ENCODE measurements around the gene SEC63. TPM values are rescaled to one million over a fixed set of nuclear protein-coding genes. Genes with fewer than 3 reads are reported as not detected.

Gene SEC63
- total RNA-seq, 1 experiment from 2014 or later, result 86.2 TPM

- Histone ChIP-seq H2BK15ac (ENCODE audit: low read depth, low read length) (no peak overlapping the region), H3K4me1 (ENCODE audit: insufficient read depth, low read length) (no peaks in the 10 kb centered on the region), H3K18ac (ENCODE audit: insufficient read length, low read depth, low read length) (no peak overlapping the region), H3K9ac (ENCODE audit: extremely low read depth, insufficient read length, low read length) (no peak overlapping the region), H2BK120ac (ENCODE audit: low read depth, low read length, poor library complexity, severe bottlenecking) (no peak overlapping the region), H4K20me1 (ENCODE audit: control insufficient read depth, insufficient read depth, insufficient read length) (no peaks in the 10 kb centered on the region), H3K27ac (ENCODE audit: insufficient read length, low read depth, low read length) (no peak overlapping the region), H2BK20ac (ENCODE audit: low read depth, low read length, poor library complexity, severe bottlenecking) (no peak overlapping the region), H4K5ac (ENCODE audit: insufficient read length, low read depth, low read length) (no peak overlapping the region), H2BK5ac (ENCODE audit: insufficient read length, low read length) (no peak overlapping the region), H3K79me1 (ENCODE audit: insufficient read depth, low read depth, low read length, poor library complexity, severe bottlenecking) (no peaks in the 10 kb centered on the region), H3K56ac (ENCODE audit: insufficient read length, low read depth, low read length) (no peak overlapping the region), H3K79me2 (ENCODE audit: insufficient read depth, low read length) (no peaks in the 10 kb centered on the region), H3K4ac (ENCODE audit: low read depth, low read length) (no peak overlapping the region), H2AK5ac (ENCODE audit: insufficient read length, low read length) (no peak overlapping the region), H2AFZ (ENCODE audit: low read length) (no peak overlapping the region), H2BK12ac (ENCODE audit: insufficient read length, low read depth, low read length) (no peak overlapping the region), H3K4me2 (ENCODE audit: insufficient read depth, insufficient read length, low read length) (no peak overlapping the region), H4K8ac (replicated peaks; ENCODE audit: insufficient read length, low read depth, low read length) (no peak overlapping the region), H3K9me3 (ENCODE audit: control insufficient read depth, low read depth, low read length) (no peaks in the 10 kb centered on the region), H3K23ac (ENCODE audit: insufficient read length, low read depth, low read length) (no peak overlapping the region), H3T11ph (ENCODE audit: low read length) (no peak overlapping the region), H3K14ac (ENCODE audit: insufficient read depth, low read length) (no peak overlapping the region), H4K91ac (ENCODE audit: insufficient read length, low read depth, low read length) (no peak overlapping the region), H3K23me2 (ENCODE audit: insufficient read length, low read depth, low read length, poor library complexity, severe bottlenecking) (peaks cover 3% of the 10 kb centered on the region), H3K27me3 (ENCODE audit: insufficient read depth, low read length) (no peaks in the 10 kb centered on the region)
- WGBS (ENCODE audit: extremely low coverage, insufficient read length, low lambda C conversion rate), result no CpG with 5 or more reads among the region's 4 CpGs
- H3K4me3 Mint-ChIP-seq, result no peak overlapping the region
- H3K36me3 Mint-ChIP-seq (ENCODE audit: insufficient read depth in 1 of 3, low read depth in 3 of 3), result no peaks in the 10 kb centered on the region; a peak in 1 of 7 replicates
- no peaks in the 10 kb centered on the region for H3K9me3 Mint-ChIP-seq
- H3K4me1 Mint-ChIP-seq, result peaks cover 11 to 12% of the 10 kb centered on the region in 2 experiments
- peaks cover 13% of the 10 kb centered on the region for H3K27me3 Mint-ChIP-seq (ENCODE audit: low read depth)
- TF ChIP-seq, protein P1, sequence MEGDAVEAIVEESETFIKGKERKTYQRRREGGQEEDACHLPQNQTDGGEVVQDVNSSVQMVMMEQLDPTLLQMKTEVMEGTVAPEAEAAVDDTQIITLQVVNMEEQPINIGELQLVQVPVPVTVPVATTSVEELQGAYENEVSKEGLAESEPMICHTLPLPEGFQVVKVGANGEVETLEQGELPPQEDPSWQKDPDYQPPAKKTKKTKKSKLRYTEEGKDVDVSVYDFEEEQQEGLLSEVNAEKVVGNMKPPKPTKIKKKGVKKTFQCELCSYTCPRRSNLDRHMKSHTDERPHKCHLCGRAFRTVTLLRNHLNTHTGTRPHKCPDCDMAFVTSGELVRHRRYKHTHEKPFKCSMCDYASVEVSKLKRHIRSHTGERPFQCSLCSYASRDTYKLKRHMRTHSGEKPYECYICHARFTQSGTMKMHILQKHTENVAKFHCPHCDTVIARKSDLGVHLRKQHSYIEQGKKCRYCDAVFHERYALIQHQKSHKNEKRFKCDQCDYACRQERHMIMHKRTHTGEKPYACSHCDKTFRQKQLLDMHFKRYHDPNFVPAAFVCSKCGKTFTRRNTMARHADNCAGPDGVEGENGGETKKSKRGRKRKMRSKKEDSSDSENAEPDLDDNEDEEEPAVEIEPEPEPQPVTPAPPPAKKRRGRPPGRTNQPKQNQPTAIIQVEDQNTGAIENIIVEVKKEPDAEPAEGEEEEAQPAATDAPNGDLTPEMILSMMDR (conservative IDR thresholded peaks at IDR 0.05), result no peak
- no peak overlapping the region for H3K27ac Mint-ChIP-seq
- DNase-seq, result no peak
Measured at GRCh38 chr6:107846262-107846795, 111.7 kb downstream of the SEC63 start.

All from H9 (cell line).